ENCODE results near the gene PPM1E. TPM values are rescaled to one million over a fixed set of nuclear protein-coding genes. Genes with fewer than 3 reads are reported as not detected.

PPM1E gene
- total RNA-seq, 2 donors from 2014 or later, result 4.1 to 7.8 TPM

- intact Hi-C loops (cut with DNase I), result no loop called here
- TF ChIP-seq CTCF (IDR thresholded peaks at IDR 0.05) (no peak), POLR2AphosphoS5 (IDR thresholded peaks at IDR 0.05) (no peak), POLR2A (IDR thresholded peaks at IDR 0.05) (no peak)
- 91% methylated on average over 1 of the region's 1 CpG for WGBS
- Histone ChIP-seq H3K27me3 (replicated peaks; ENCODE audit: insufficient read depth) (no peaks in the 10 kb centered on the region), H3K4me3 (no peak overlapping the region), H3K9me3 (no peaks in the 10 kb centered on the region), H3K27ac (no peak overlapping the region), H3K4me1 (replicated peaks) (no peaks in the 10 kb centered on the region), H3K36me3 (no peaks in the 10 kb centered on the region)
- no peak for DNase-seq (ENCODE audit: low spot score)
These were observed 130.9 kb downstream of the PPM1E start for GRCh38 chr17:58886514-58886913.

- H3K9me3 ChIP-seq, result no peaks in the 10 kb centered on the region
- no peak for DNase-seq (ENCODE audit: low spot score)
- intact Hi-C loops (cut with DNase I), result no loop called here
- no peaks in the 10 kb centered on the region for H3K36me3 ChIP-seq
- H3K27me3 ChIP-seq (replicated peaks; ENCODE audit: insufficient read depth), result no peaks in the 10 kb centered on the region
- TF ChIP-seq POLR2AphosphoS5 (IDR thresholded peaks at IDR 0.05), result no peak
- no peak for TF ChIP-seq POLR2A (IDR thresholded peaks at IDR 0.05)
- TF ChIP-seq CTCF (IDR thresholded peaks at IDR 0.05), result no peak
- WGBS, result 92% methylated on average over 3 of the region's 3 CpGs
- no peaks in the 10 kb centered on the region for H3K4me1 ChIP-seq (replicated peaks)
- H3K27ac ChIP-seq, result no peak overlapping the region
- H3K4me3 ChIP-seq, result no peak overlapping the region
These were observed 134.3 kb downstream of the PPM1E start for GRCh38 chr17:58889928-58890327.

- TF ChIP-seq POLR2AphosphoS5 (IDR thresholded peaks at IDR 0.05) (no peak), CTCF (IDR thresholded peaks at IDR 0.05) (no peak), POLR2A (IDR thresholded peaks at IDR 0.05) (no peak)
- intact Hi-C loops (cut with DNase I), result no loop called here
- no peaks in the 10 kb centered on the region for H3K36me3 ChIP-seq
- no peak overlapping the region for H3K4me3 ChIP-seq
- H3K27ac ChIP-seq, result no peak overlapping the region
- H3K27me3 ChIP-seq (replicated peaks; ENCODE audit: insufficient read depth), result no peaks in the 10 kb centered on the region
- H3K9me3 ChIP-seq, result no peaks in the 10 kb centered on the region
- DNase-seq (ENCODE audit: low spot score), result no peak
- WGBS, result 87% methylated on average over 5 of the region's 5 CpGs
- no peaks in the 10 kb centered on the region for H3K4me1 ChIP-seq (replicated peaks)
These were observed 143.5 kb downstream of the PPM1E start for GRCh38 chr17:58899191-58899590.

GRCh38 chr17:58902322-58902721 lies 146.7 kb downstream of the PPM1E start:
- H3K27ac ChIP-seq, result no peak overlapping the region
- no peak for DNase-seq (ENCODE audit: low spot score)
- no peaks in the 10 kb centered on the region for H3K9me3 ChIP-seq
- TF ChIP-seq POLR2A (IDR thresholded peaks at IDR 0.05), result no peak
- no peak for TF ChIP-seq POLR2AphosphoS5 (IDR thresholded peaks at IDR 0.05)
- TF ChIP-seq CTCF (IDR thresholded peaks at IDR 0.05), result no peak
- WGBS, result 95% methylated on average over 1 of the region's 1 CpG
- no peak overlapping the region for H3K4me3 ChIP-seq
- no peaks in the 10 kb centered on the region for H3K36me3 ChIP-seq
- no peaks in the 10 kb centered on the region for H3K27me3 ChIP-seq (replicated peaks; ENCODE audit: insufficient read depth)
- intact Hi-C loops (cut with DNase I), result no loop called here
- H3K4me1 ChIP-seq (replicated peaks), result no peaks in the 10 kb centered on the region

- H3K9me3 ChIP-seq, result no peaks in the 10 kb centered on the region
- no peaks in the 10 kb centered on the region for H3K36me3 ChIP-seq
- no peak overlapping the region for H3K4me3 ChIP-seq
- no peak for DNase-seq (ENCODE audit: low spot score)
- 87% methylated on average over 8 of the region's 8 CpGs for WGBS
- TF ChIP-seq POLR2A (IDR thresholded peaks at IDR 0.05) (no peak), CTCF (IDR thresholded peaks at IDR 0.05) (no peak), POLR2AphosphoS5 (IDR thresholded peaks at IDR 0.05) (no peak)
- no peaks in the 10 kb centered on the region for H3K4me1 ChIP-seq (replicated peaks)
- intact Hi-C loops (cut with DNase I), result no loop called here
- H3K27ac ChIP-seq, result no peak overlapping the region
- H3K27me3 ChIP-seq (replicated peaks; ENCODE audit: insufficient read depth), result no peaks in the 10 kb centered on the region
These were observed 156.2 kb downstream of the PPM1E start for GRCh38 chr17:58911741-58912343.

All from prostate gland (tissue), 2 donors.